Activated CD4-positive, alpha-beta T cell treated with anti-CD3 and anti-CD28 coated beads, Interleukin-2, amount 50 U/mL, for 16 hours (primary cell): Measurements from ENCODE around the gene ZNF2.

Source experiments
- DNase-seq: peaks from one replicate; pipeline ENCODE4 v3.0.0-alpha.2; 2020

ZNF2 gene

GRCh38 chr2:95207111-95207961, 41.7 kb downstream of the ZNF2 start, which contains the start of gene ZNF892:
TSS of gene ZNF892 (plus strand) at chr2:95207521. CDS start at chr2:95207816, 295 bp downstream.
- peak; percentile 87 for DNase-seq

GRCh38 chr2:95208106-95208505, 42.5 kb downstream of the ZNF2 start:
- DNase-seq: no peak

GRCh38 chr2:95215018-95215612, 49.5 kb downstream of the ZNF2 start:
- no peak for DNase-seq

- DNase-seq: no peak
These were observed 54.8 kb downstream of the ZNF2 start for GRCh38 chr2:95220449-95220848.

GRCh38 chr2:95225658-95226057, 60.0 kb downstream of the ZNF2 start:
- no peak for DNase-seq

GRCh38 chr2:95231723-95232122, 66.1 kb downstream of the ZNF2 start:
- DNase-seq: peak; percentile 7

GRCh38 chr2:95232232-95232631, 66.6 kb downstream of the ZNF2 start:
- no peak for DNase-seq
